Sigmoid colon (tissue), 7 donors: Measurements from ENCODE around the gene ARMC12. TPM values are rescaled to one million over a fixed set of nuclear protein-coding genes. Genes with fewer than 3 reads are reported as not detected.
"Not testable (repeated sequence)": the region's sequence is repeated elsewhere in the genome, so short reads cannot be mapped to it uniquely, and the experiment has no call there.

Experiments used
- DNase-seq: peaks from one replicate; pipeline ENCODE4 v3.0.0-alpha.2; 2019
- H3K27ac ChIP-seq, 4 donors: fragments of 200-600 bp; sonication (generic); one replicate each; pipeline ENCODE4 v1.5.1; 2016 to 2019; ENCODE audit warnings: mild to moderate bottlenecking in 1 of 4
- H3K27me3 ChIP-seq, 3 donors: fragments of 200-600 bp; sonication (generic); one replicate each; pipeline ENCODE4 v1.5.1; 2019; ENCODE audit warnings: mild to moderate bottlenecking in 1 of 3
- H3K36me3 ChIP-seq, 4 donors: fragments of 200-600 bp; sonication (generic); one replicate each; pipeline ENCODE4 v1.5.1; 2016 to 2019
- H3K4me1 ChIP-seq, 4 donors: fragments of 200-600 bp; sonication (generic); one replicate each; pipeline ENCODE4 v1.5.1; 2017 to 2019
- H3K4me3 ChIP-seq, 4 donors: fragments of 200-600 bp; sonication (generic); one replicate each; pipeline ENCODE4 v1.5.1; 2017 to 2019; ENCODE audit warnings: mild to moderate bottlenecking in 2 of 4, moderate library complexity in 1 of 4
- H3K9me3 ChIP-seq, 4 donors: fragments of 200-600 bp in 3 of 4; sonication (generic) in 3 of 4; one replicate each; pipeline versions ENCODE4 v1.5.1 to v1.6.1; 2013 to 2019
- CTCF ChIP-seq, 4 experiments: fragments of 450-650 bp in 3 of 4; fragments of 200-600 bp in 1 of 4; IDR thresholded peaks; one replicate each; pipeline ENCODE4 v1.5.1; 2016 to 2019; ENCODE audit warnings: antibody characterized with exemption in 4 of 4, mild to moderate bottlenecking in 3 of 4, moderate library complexity in 2 of 4
- EP300 ChIP-seq, 4 donors: sonication (generic); formaldehyde crosslinking; IDR thresholded peaks; one replicate each; pipeline ENCODE4 v1.6.1; 2017; ENCODE audit warnings: antibody characterized with exemption in 4 of 4
- POLR2A ChIP-seq, 2 donors: fragments of 450-650 bp; IDR thresholded peaks; one replicate each; pipeline ENCODE4 v1.6.1; 2016; ENCODE audit warnings: antibody characterized with exemption in 2 of 2, mild to moderate bottlenecking in 2 of 2, moderate library complexity in 2 of 2
- POLR2AphosphoS5 ChIP-seq, 4 donors: sonication (generic); formaldehyde crosslinking; IDR thresholded peaks; one replicate each; pipeline ENCODE4 v1.6.1; 2017; ENCODE audit warnings: antibody characterized with exemption in 4 of 4
- WGBS, 2 donors: extraction: QIAGEN DNeasy Blood & Tissue Kit; methylation state at CpG; one replicate each; pipeline ENCODE4 v1.1.7; 2013; 5-methylcytosine and 5-hydroxymethylcytosine counted together
- intact Hi-C: fragments of 100-400 bp; cut with DNase I; formaldehyde crosslinking; loops from one replicate; pipeline ENCODE4 v1.15.1; 2023
- polyA plus RNA-seq, 3 donors: library from polyadenylated mRNA; stranded (reverse); fragments of 200-250 nt; gene quantifications; one replicate each; pipeline ENCODE4 v1.2.3, GENCODE V29; 2013
- total RNA-seq, 4 donors: library from RNA; depleted of rRNA; stranded (reverse); fragments of >200 nt; gene quantifications; one replicate each; pipeline ENCODE4 v1.1.0, GENCODE V29; 2016
- donor health status: healthy with polysubstance abuse.
- donor health status: Bipolar disorder and iron deficiency.
- donor health status: healthy.

The ARMC12 gene
- total and polyA plus RNA-seq, 7 donors: 0.49 to 5.0 (median 0.86) TPM; not detected in 3

- peak in 1 of 4 donors; percentile 65 for TF ChIP-seq EP300 (IDR thresholded peaks at IDR 0.05)
- TF ChIP-seq POLR2A (IDR thresholded peaks at IDR 0.05): peak; percentile 84 to 87
- TF ChIP-seq CTCF (IDR thresholded peaks at IDR 0.05): no peak
- peak; percentile 93 to 98 (median 96) for TF ChIP-seq POLR2AphosphoS5 (IDR thresholded peaks at IDR 0.05)
- Histone ChIP-seq H3K27ac (peak overlapping the region; percentile 96 to 100 (median 98)), H3K9me3 (no peaks in the 10 kb centered on the region), H3K36me3 (no peaks in the 10 kb centered on the region), H3K4me1 (peaks cover 5 to 84% (median 75%) of the 10 kb centered on the region in 4 donors), H3K4me3 (peak overlapping the region; percentile 49 to 79 (median 65)), H3K27me3 (no peaks in the 10 kb centered on the region)
- WGBS, 2 donors: 1% methylated on average over 23 of the region's 23 CpGs
- DNase-seq: peak; percentile 99
- intact Hi-C loops: loop anchor here (5.0 kb wide), 1 partner anchor 866 kb away; no protein-coding TSS in a partner anchor
These were observed 5.5 kb upstream of the ARMC12 start for GRCh38 chr6:35731414-35731735.

GRCh38 chr6:35731736-35732532 lies 4.9 kb upstream of the ARMC12 start:
- Histone ChIP-seq H3K36me3 (no peaks in the 10 kb centered on the region), H3K9me3 (no peaks in the 10 kb centered on the region), H3K27ac (peak overlapping the region; percentile 96 to 100 (median 98)), H3K4me3 (peak overlapping the region; percentile 49 to 79 (median 65)), H3K27me3 (no peaks in the 10 kb centered on the region), H3K4me1 (peaks cover 5 to 81% (median 73%) of the 10 kb centered on the region in 4 donors)
- peak; percentile 99 for DNase-seq
- 1% methylated on average over 61 of the region's 61 CpGs for WGBS, 2 donors
- intact Hi-C loops: loop anchor here (2.0 to 5.0 kb wide), 3 partner anchors 129 to 865 kb away; partner anchors contain the start of gene TEAD3
- TF ChIP-seq POLR2A (IDR thresholded peaks at IDR 0.05) (peak in 1 of 2 donors; percentile 51), POLR2AphosphoS5 (IDR thresholded peaks at IDR 0.05) (peak; percentile 80 to 90 (median 84)), EP300 (IDR thresholded peaks at IDR 0.05) (peak; percentile 95 to 98 (median 98)), CTCF (IDR thresholded peaks at IDR 0.05) (no peak)

GRCh38 chr6:35733633-35734032 lies 3.2 kb upstream of the ARMC12 start:
- Histone ChIP-seq H3K4me1 (peaks cover 5 to 72% (median 66%) of the 10 kb centered on the region in 4 donors), H3K36me3 (no peaks in the 10 kb centered on the region), H3K4me3 (no peak overlapping the region), H3K9me3 (no peaks in the 10 kb centered on the region), H3K27ac (peak overlapping the region; percentile 96 to 100 (median 98)), H3K27me3 (no peaks in the 10 kb centered on the region)
- DNase-seq: no peak
- TF ChIP-seq POLR2AphosphoS5 (IDR thresholded peaks at IDR 0.05): no peak
- TF ChIP-seq CTCF (IDR thresholded peaks at IDR 0.05): no peak
- TF ChIP-seq POLR2A (IDR thresholded peaks at IDR 0.05): no peak
- TF ChIP-seq EP300 (IDR thresholded peaks at IDR 0.05): no peak
- intact Hi-C loops: loop anchor here (1.0 to 5.0 kb wide), 4 partner anchors 131 to 864 kb away; partner anchors contain the start of gene TEAD3
- WGBS, 2 donors: 66 to 89% methylated on average over 8 of the region's 8 CpGs

GRCh38 chr6:35734319-35734718 lies 2.5 kb upstream of the ARMC12 start:
- not testable (repeated sequence) for H3K36me3 ChIP-seq, H3K4me3 ChIP-seq, H3K9me3 ChIP-seq, DNase-seq, H3K27me3 ChIP-seq
- H3K4me1 ChIP-seq: peaks cover 5 to 65% (median 60%) of the 10 kb centered on the region in 4 donors
- H3K27ac ChIP-seq: peak overlapping the region; percentile 96 to 100 (median 98)
- WGBS, 2 donors: 95 to 96% methylated on average over 12 of the region's 12 CpGs
- intact Hi-C loops: loop anchor here (5.0 kb wide), 1 partner anchor 863 kb away; no protein-coding TSS in a partner anchor

- WGBS, 2 donors: 55 to 86% methylated on average over 3 of the region's 3 CpGs
- intact Hi-C loops: no loop called here
- DNase-seq: peak; percentile 70
- H3K9me3 ChIP-seq: no peaks in the 10 kb centered on the region
- H3K27me3 ChIP-seq: no peaks in the 10 kb centered on the region
- peaks cover 5 to 54% (median 48%) of the 10 kb centered on the region in 4 donors for H3K4me1 ChIP-seq
- H3K4me3 ChIP-seq: no peak overlapping the region
- no peak for TF ChIP-seq EP300 (IDR thresholded peaks at IDR 0.05)
- H3K36me3 ChIP-seq: no peaks in the 10 kb centered on the region
- peak overlapping the region in 2 of 4 donors; percentile 100 for H3K27ac ChIP-seq
These were observed 1.4 kb upstream of the ARMC12 start for GRCh38 chr6:35735452-35735851.
